OCI-LY7 (cell line): ENCODE measurements around the gene MDFIC. TPM values are rescaled to one million over a fixed set of nuclear protein-coding genes. Genes with fewer than 3 reads are reported as not detected.

Experiments used
- BruUV-seq: library from RNA; stranded (reverse); fragments of 400-500 nt; replicated peaks from 2 replicates; lab custom pipeline; 2021; lab: Mats Ljungman, UMichigan
- CTCF ChIA-PET: fragments of 300-600 bp; sonication (Branson Sonifier 250); formaldehyde crosslinking; loops from one replicate; lab custom pipeline; 2022; ENCODE audit warnings: antibody characterized with exemption; ENCODE audit not compliant: unreplicated experiment; lab: Charles Lee
- POLR2A ChIA-PET: fragments of 300-600 bp; sonication (Branson Sonifier 250); formaldehyde crosslinking; loops from one replicate; lab custom pipeline; 2022; ENCODE audit warnings: antibody characterized with exemption; lab: Charles Lee
- DNase-seq: peaks from one replicate; pipeline ENCODE4 v3.0.0-alpha.2; 2015; ENCODE audit warnings: low spot score
- H2AFZ ChIP-seq: fragments of 200-600 bp; sonication (generic), shearing (Covaris generic); 2 replicates; pipeline ENCODE4 v1.6.1; 2014; ENCODE audit warnings: mild to moderate bottlenecking, antibody characterized with exemption, low read length, moderate library complexity
- H3K27ac ChIP-seq: fragments of 200-600 bp; sonication (generic); 2 replicates; pipeline ENCODE4 v1.5.1; 2014; ENCODE audit warnings: mixed run types, low read depth, mild to moderate bottlenecking, moderate library complexity, low read length, inconsistent platforms; ENCODE audit not compliant: poor library complexity, severe bottlenecking
- H3K36me3 ChIP-seq: fragments of 200-600 bp; sonication (generic); 2 replicates; pipeline ENCODE4 v1.6.1; 2014; ENCODE audit warnings: mild to moderate bottlenecking, antibody characterized with exemption, low read length, moderate library complexity, mixed read lengths; ENCODE audit not compliant: insufficient read depth
- H3K4me1 ChIP-seq: fragments of 200-600 bp; sonication (generic); 2 replicates; pipeline ENCODE4 v1.5.1; 2014; ENCODE audit warnings: mild to moderate bottlenecking, low read length; ENCODE audit not compliant: insufficient read depth, poor library complexity, severe bottlenecking
- H3K4me2 ChIP-seq: fragments of 200-600 bp; sonication (generic); 2 replicates; pipeline ENCODE4 v1.6.1; 2014; ENCODE audit warnings: mild to moderate bottlenecking, low read length
- H3K4me3 ChIP-seq: fragments of 200-600 bp; sonication (generic); 2 replicates; pipeline ENCODE4 v1.5.1; 2014; ENCODE audit warnings: mild to moderate bottlenecking, low read depth, low read length; ENCODE audit not compliant: poor library complexity, severe bottlenecking
- H3K79me2 ChIP-seq: fragments of 200-600 bp; sonication (generic); 2 replicates; pipeline ENCODE4 v1.6.1; 2016; ENCODE audit warnings: low read depth, mild to moderate bottlenecking, low read length, moderate library complexity, mixed read lengths; ENCODE audit not compliant: insufficient read depth
- H3K9me2 ChIP-seq: fragments of 200-600 bp; sonication (generic); 2 replicates; pipeline ENCODE4 v1.6.1; 2016; ENCODE audit warnings: mild to moderate bottlenecking, low read length, mixed read lengths; ENCODE audit not compliant: insufficient read depth
- H3K9me3 ChIP-seq: fragments of 200-600 bp; sonication (generic); 2 replicates; pipeline ENCODE4 v1.6.1; 2014; ENCODE audit warnings: mild to moderate bottlenecking, mixed run types, low read length, mixed read lengths
- H4K20me1 ChIP-seq: fragments of 200-600 bp; sonication (generic); 2 replicates; pipeline ENCODE4 v1.6.1; 2014; ENCODE audit warnings: mild to moderate bottlenecking, antibody characterized with exemption, low read length, moderate library complexity, mixed read lengths; ENCODE audit not compliant: insufficient read depth
- EZH2phosphoT487 ChIP-seq: fragments of 200-600 bp; sonication (generic); IDR thresholded peaks from 2 replicates; pipeline ENCODE4 v1.6.1; 2018; ENCODE audit warnings: low read depth, borderline replicate concordance, mild to moderate bottlenecking, mixed run types, antibody characterized with exemption, low read length, moderate library complexity, mixed read lengths
- intact Hi-C: fragments of 100-400 bp; cut with micrococcal nuclease; formaldehyde crosslinking; loops from one replicate; pipeline ENCODE4 v1.10.0; 2022; ENCODE audit not compliant: unreplicated experiment
- total RNA-seq, 2 experiments: library from RNA; depleted of rRNA in 1 of 2; stranded (reverse); fragments of >200 nt in 1 of 2; shearing (Covaris generic) in 1 of 2; gene quantifications; 2 replicates each; pipeline ENCODE4 v1.2.3, GENCODE V29; 2014 to 2022
- TF ChIP-seq, protein P1 (sequence below): fragments of 200-600 bp; sonication (generic); conservative IDR thresholded peaks from 2 replicates; pipeline ENCODE4 v1.5.1; 2014; ENCODE audit warnings: mild to moderate bottlenecking, antibody characterized with exemption, low read length, moderate library complexity, mixed read lengths

Gene MDFIC
- total RNA-seq, 2 experiments from 2014 or later, result not detected

DNA sequence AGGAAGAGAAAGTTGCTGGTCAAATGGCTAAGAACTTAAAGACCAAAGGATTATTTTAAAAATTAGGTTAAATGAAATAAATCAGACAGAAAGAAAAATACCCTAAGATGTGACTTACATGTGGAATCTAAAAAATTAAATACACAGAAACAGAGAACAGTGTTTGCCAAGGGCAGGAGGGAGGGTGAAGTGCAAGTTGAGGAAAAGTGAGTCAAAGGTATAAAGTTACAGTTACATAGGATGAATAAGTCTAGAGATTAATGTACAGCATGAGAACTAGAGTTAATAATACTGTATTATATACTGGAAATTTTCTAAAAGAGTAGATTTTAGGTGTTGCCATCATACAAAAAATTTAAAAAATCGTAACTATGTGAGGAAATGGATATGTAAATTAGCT is 146.3 kb downstream of the MDFIC start:
- CTCF ChIA-PET, result no interaction called here
- Histone ChIP-seq H4K20me1 (no peaks in the 10 kb centered on the region), H3K9me2 (no peaks in the 10 kb centered on the region), H3K4me1 (no peaks in the 10 kb centered on the region), H3K36me3 (no peaks in the 10 kb centered on the region), H3K4me2 (no peak overlapping the region), H3K4me3 (no peak overlapping the region), H3K79me2 (no peaks in the 10 kb centered on the region), H3K27ac (no peak overlapping the region), H3K9me3 (no peaks in the 10 kb centered on the region), H2AFZ (no peak overlapping the region)
- POLR2A ChIA-PET, result interaction anchor here (0.6 kb wide), 1 partner anchor 774 kb away, joined by 6 read pairs; no protein-coding TSS in a partner anchor
- no TSS peak for BruUV-seq
- DNase-seq, result no peak
- no peak for TF ChIP-seq EZH2phosphoT487
- TF ChIP-seq, protein P1, sequence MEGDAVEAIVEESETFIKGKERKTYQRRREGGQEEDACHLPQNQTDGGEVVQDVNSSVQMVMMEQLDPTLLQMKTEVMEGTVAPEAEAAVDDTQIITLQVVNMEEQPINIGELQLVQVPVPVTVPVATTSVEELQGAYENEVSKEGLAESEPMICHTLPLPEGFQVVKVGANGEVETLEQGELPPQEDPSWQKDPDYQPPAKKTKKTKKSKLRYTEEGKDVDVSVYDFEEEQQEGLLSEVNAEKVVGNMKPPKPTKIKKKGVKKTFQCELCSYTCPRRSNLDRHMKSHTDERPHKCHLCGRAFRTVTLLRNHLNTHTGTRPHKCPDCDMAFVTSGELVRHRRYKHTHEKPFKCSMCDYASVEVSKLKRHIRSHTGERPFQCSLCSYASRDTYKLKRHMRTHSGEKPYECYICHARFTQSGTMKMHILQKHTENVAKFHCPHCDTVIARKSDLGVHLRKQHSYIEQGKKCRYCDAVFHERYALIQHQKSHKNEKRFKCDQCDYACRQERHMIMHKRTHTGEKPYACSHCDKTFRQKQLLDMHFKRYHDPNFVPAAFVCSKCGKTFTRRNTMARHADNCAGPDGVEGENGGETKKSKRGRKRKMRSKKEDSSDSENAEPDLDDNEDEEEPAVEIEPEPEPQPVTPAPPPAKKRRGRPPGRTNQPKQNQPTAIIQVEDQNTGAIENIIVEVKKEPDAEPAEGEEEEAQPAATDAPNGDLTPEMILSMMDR, result no peak
- intact Hi-C loops, result no loop called here
